Activated CD4-positive, alpha-beta T cell treated with anti-CD3 and anti-CD28 coated beads, Interleukin-2, amount 50 U/mL, for 48 hours (primary cell): Measurements from ENCODE around the gene SPOCK3.
"Not testable (repeated sequence)": the region's sequence is repeated elsewhere in the genome, so short reads cannot be mapped to it uniquely, and the experiment has no call there.

Experiments used
- DNase-seq, 2 experiments: peaks; one replicate each; pipeline ENCODE4 v3.0.0-alpha.2; 2020

Gene SPOCK3

DNA sequence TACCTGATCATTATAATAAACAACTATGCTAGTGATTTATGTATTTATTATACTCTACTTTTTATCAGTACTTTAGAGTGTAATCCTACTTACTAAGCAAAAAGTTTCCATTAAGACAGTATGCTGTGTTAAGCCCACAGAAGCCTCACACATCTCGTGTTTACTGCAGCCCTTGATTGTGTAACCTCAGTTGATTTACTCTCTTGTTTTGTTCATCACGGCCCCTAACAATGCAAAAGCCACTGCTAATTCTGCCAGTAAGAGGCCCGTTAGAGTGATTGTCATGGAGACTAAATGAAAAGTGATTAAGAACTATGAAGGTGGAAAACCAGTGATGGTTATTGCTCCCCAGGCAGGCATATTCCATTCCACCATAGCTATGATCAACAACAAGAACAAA is 436.2 kb downstream of the SPOCK3 start:
- DNase-seq = no peak

DNA sequence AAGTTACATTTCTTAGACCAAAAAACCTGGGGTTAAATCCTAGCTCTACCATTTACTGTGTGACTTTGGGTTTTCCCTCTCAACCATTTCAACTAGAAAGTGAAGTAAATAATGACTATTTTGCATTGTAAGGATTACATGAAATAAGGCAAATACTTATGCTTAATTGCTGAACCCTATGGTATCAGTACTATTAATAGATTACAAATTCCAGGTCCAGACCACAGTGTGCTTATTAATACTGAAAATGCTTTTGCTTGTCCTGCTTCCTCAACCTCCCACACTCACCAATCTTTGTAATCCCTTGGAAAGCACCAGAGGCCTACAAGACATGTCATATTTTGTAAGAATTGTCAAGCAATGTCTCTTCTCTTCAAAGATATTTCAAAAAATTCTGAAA is 456.5 kb downstream of the SPOCK3 start:
- DNase-seq = no peak

DNA sequence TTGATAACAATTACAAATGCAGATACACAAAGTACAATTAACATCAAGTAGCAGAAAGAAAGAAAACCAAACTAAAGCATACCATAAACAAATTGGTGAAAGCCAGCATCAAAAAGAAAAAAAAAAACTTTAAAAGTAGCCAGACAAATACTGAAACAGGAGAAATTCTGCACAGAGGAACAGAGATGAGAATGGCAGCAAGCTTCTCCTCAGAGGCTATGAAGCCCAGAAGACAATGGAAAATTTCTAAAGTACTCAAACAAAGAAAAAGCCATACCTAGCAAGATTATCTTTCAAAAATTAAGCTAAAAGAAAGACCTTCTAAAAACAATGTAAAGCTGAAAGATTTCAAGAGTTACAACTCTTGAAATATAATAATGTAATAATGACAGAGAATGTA is 471.3 kb downstream of the SPOCK3 start:
- no peak for DNase-seq

- no peak for DNase-seq
Measured at GRCh38 chr4:166741742-166742141, 492.6 kb downstream of the SPOCK3 start.

DNA sequence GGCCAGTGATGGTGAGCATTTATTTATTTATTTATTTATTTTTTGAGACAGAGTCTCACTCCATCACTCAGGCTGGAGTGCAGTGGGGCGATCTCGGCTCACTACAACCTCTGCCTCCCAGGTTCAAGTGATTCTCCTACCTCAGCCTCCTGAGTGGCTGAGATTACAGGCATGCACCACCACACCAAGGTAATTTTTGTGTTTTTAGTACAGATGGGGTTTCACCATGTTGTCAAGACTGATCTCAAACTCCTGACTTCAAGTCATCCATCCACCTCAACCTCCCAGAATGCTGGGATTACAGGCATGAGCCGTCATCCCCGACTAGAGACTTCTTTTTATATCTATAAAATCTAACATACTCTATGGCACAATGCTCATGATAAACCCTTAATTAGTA is 495.1 kb downstream of the SPOCK3 start:
- not testable (repeated sequence) for DNase-seq

DNA sequence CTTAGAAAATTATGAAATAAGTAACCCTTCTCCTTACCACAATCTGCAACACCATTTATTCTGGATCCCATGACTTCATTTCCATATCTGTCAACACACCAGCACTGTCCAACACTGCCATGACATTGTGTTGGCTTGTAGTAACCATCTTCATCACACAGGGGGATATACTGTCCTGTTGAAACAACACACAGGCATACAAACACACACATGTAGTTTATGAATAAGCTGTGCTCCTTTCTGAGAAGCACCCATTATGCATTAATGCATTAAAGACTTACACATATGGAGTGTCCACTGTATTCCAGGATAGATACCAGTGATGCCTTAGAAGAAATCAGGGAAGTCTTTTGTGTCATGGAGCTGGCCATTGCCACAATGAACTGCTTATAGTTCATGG is 496.9 kb downstream of the SPOCK3 start:
- no peak for DNase-seq

GRCh38 chr4:166735553-166735952 is 498.7 kb downstream of the SPOCK3 start:
- DNase-seq = no peak

- DNase-seq = no peak
Measured at GRCh38 chr4:166734797-166735196, 499.5 kb downstream of the SPOCK3 start.

GRCh38 chr4:166733686-166734085 is 500.6 kb downstream of the SPOCK3 start:
- DNase-seq = no peak

- no peak for DNase-seq
Measured at GRCh38 chr4:166726832-166727231, 507.5 kb downstream of the SPOCK3 start.

DNA sequence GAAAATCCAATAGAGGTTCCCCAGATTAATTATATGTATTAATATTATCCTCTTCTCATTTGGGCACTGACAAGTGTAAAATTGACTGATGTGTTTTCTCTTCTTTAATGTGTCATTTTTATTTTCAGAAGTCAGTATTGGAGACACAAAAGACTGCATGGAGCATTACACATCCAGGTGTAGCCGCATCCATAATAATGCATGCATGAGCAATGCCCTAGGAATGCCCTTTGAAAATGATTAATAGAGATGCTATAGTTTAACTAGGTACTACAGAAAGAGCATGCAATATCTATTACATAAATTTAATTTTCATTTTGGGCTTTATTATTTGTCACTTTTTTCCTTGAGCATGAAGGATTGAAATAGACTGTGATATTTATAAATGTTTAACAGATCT is 509.9 kb downstream of the SPOCK3 start:
- DNase-seq = no peak

GRCh38 chr4:166723532-166724140 is 510.7 kb downstream of the SPOCK3 start:
- no peak for DNase-seq

DNA sequence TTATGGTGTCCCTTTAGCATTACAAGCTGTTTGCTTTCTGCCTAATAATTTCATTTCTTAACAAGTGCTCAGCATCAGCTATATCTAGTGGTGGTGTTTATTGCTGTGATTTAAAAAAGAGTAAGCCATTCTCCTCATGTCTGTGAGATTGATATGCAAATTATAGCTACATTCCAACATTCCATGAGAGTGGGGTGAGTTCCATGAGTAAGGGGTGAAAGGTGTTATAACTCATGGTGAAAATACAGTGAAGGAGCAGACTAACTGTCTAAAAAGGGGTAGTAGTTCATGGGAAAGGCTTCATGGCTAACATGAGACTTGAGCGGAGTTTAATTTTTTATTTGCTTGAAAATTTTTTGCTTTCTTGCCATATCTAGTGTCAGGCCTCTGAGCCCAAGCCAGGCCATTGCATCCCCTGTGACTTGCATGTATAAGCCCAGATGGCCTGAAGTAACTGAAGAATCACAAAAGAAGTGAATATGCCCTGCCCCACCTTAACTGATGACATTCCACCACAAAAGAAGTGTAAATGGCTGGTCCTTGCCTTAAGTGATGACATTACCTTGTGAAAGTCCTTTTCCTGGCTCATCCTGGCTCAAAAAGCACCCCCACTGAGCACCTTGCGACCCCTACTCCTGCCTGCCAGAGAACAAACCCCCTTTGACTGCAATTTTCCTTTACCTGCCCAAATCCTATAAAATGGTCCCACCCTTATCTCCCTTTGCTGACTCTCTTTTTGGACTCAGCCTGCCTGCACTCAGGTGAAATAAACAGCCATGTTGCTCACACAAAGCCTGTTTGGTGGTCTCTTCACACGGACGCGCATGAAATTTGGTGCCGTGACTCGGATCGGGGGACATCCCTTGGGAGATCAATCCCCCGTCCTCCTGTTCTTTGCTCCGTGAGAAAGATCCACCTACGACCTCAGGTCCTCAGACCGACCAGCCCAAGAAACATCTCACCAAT is 518.3 kb downstream of the SPOCK3 start:
- not testable (repeated sequence) for DNase-seq

GRCh38 chr4:166700592-166700991 is 533.7 kb downstream of the SPOCK3 start:
- DNase-seq = no peak

GRCh38 chr4:166688835-166689234 is 545.5 kb downstream of the SPOCK3 start:
- DNase-seq = no peak

- no peak for DNase-seq
Measured at GRCh38 chr4:166687828-166688227, 546.5 kb downstream of the SPOCK3 start.
